Uterus (tissue), 4 donors: ENCODE results near the gene ESRRA. TPM values are rescaled to one million over a fixed set of nuclear protein-coding genes. Genes with fewer than 3 reads are reported as not detected.
"Not testable (repeated sequence)": the region's sequence is repeated elsewhere in the genome, so short reads cannot be mapped to it uniquely, and the experiment has no call there.

ENCODE experiments used
- DNase-seq, 2 donors: peaks; one replicate each; pipeline ENCODE4 v3.0.0-alpha.2; 2019 to 2020
- H3K27ac ChIP-seq, 2 donors: fragments of 200-600 bp; sonication (generic); 1 replicate in 1 of 2; 2 replicates in 1 of 2; pipeline ENCODE4 v1.5.1; 2016 to 2018
- H3K27me3 ChIP-seq, 2 donors: fragments of 200-600 bp; sonication (generic); one replicate each; pipeline ENCODE4 v1.5.1; 2018 to 2019; ENCODE audit warnings: control low read depth in 1 of 2
- H3K36me3 ChIP-seq, 2 donors: fragments of 200-600 bp; sonication (generic); one replicate each; pipeline ENCODE4 v1.5.1; 2019; ENCODE audit warnings: control low read depth in 1 of 2
- H3K4me1 ChIP-seq, 2 donors: fragments of 200-600 bp; sonication (generic); one replicate each; pipeline ENCODE4 v1.5.1; 2018 to 2019; ENCODE audit warnings: control low read depth in 1 of 2
- H3K4me3 ChIP-seq, 2 donors: fragments of 200-600 bp; sonication (generic); 1 replicate in 1 of 2; 2 replicates in 1 of 2; pipeline ENCODE4 v1.5.1; 2018 to 2019; ENCODE audit warnings: mild to moderate bottlenecking in 1 of 2
- H3K9me3 ChIP-seq, 2 donors: fragments of 200-600 bp; sonication (generic); one replicate each; pipeline ENCODE4 v1.5.1; 2019; ENCODE audit warnings: control low read depth in 1 of 2
- POLR2A ChIP-seq, 2 donors: fragments of 450-650 bp; IDR thresholded peaks; one replicate each; pipeline ENCODE4 v1.6.1; 2016; ENCODE audit warnings: antibody characterized with exemption in 2 of 2, mild to moderate bottlenecking in 1 of 2, moderate library complexity in 1 of 2
- intact Hi-C: fragments of 100-400 bp; cut with DNase I; formaldehyde crosslinking; loops from one replicate; pipeline ENCODE4 v1.15.1; 2023; ENCODE audit warnings: low total_unique reads
- total RNA-seq, 4 donors: library from RNA; depleted of rRNA in 3 of 4; stranded (reverse); fragments of >200 nt in 3 of 4; gene quantifications; one replicate each; pipeline versions ENCODE4 v1.1.0 to v1.2.4, GENCODE V29; 2014 to 2023
- TF ChIP-seq, protein P1 (sequence below), 4 experiments: fragments of 200-600 bp in 2 of 4; fragments of 450-650 bp in 2 of 4; sonication (generic) in 2 of 4; IDR thresholded peaks; one replicate each; pipeline ENCODE4 v1.5.1; 2016 to 2019; ENCODE audit warnings: antibody characterized with exemption in 4 of 4, mild to moderate bottlenecking in 2 of 4, moderate library complexity in 1 of 4
- donor health status: DM: yes; HTN: yes; CAD: no.

The ESRRA gene
- total RNA-seq, 4 donors from 2014 or later, result 12.1 to 49.2 (median 17.5) TPM

- Histone ChIP-seq H3K27ac (no peak overlapping the region), H3K4me3 (no peak overlapping the region), H3K4me1 (no peaks in the 10 kb centered on the region), H3K36me3 (no peaks in the 10 kb centered on the region), H3K9me3 (no peaks in the 10 kb centered on the region), H3K27me3 (no peaks in the 10 kb centered on the region)
- TF ChIP-seq, protein P1, sequence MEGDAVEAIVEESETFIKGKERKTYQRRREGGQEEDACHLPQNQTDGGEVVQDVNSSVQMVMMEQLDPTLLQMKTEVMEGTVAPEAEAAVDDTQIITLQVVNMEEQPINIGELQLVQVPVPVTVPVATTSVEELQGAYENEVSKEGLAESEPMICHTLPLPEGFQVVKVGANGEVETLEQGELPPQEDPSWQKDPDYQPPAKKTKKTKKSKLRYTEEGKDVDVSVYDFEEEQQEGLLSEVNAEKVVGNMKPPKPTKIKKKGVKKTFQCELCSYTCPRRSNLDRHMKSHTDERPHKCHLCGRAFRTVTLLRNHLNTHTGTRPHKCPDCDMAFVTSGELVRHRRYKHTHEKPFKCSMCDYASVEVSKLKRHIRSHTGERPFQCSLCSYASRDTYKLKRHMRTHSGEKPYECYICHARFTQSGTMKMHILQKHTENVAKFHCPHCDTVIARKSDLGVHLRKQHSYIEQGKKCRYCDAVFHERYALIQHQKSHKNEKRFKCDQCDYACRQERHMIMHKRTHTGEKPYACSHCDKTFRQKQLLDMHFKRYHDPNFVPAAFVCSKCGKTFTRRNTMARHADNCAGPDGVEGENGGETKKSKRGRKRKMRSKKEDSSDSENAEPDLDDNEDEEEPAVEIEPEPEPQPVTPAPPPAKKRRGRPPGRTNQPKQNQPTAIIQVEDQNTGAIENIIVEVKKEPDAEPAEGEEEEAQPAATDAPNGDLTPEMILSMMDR (IDR thresholded peaks at IDR 0.05), result no peak
- TF ChIP-seq POLR2A (IDR thresholded peaks at IDR 0.05), result no peak
- no peak for DNase-seq
- intact Hi-C loops, result no loop called here
These were observed 16.2 kb downstream of the ESRRA start for GRCh38 chr11:64321533-64321932.

DNA sequence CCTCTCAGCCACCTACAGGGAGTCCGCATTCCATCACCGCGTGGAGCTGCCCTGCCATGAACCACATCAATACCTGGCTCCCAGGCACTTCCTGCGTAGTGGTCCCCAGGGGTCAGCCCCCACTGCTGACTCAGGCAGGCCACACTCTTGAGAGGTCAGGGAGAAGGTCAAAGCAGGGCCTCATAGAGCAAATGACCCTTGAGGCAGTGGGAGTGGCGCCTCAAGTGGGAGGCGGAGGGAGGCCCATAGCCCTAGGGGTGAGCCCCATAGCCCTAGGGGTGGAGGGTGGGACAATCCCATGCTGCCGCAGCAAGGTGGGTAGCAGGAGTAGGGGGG, 17.6 kb downstream of the ESRRA start:
- DNase-seq, result no peak
- Histone ChIP-seq H3K27me3 (no peaks in the 10 kb centered on the region), H3K36me3 (no peaks in the 10 kb centered on the region), H3K9me3 (no peaks in the 10 kb centered on the region), H3K4me3 (no peak overlapping the region), H3K27ac (no peak overlapping the region), H3K4me1 (no peaks in the 10 kb centered on the region)
- TF ChIP-seq, protein P1 (IDR thresholded peaks at IDR 0.05), result no peak
- no peak for TF ChIP-seq POLR2A (IDR thresholded peaks at IDR 0.05)
- intact Hi-C loops, result no loop called here

DNA sequence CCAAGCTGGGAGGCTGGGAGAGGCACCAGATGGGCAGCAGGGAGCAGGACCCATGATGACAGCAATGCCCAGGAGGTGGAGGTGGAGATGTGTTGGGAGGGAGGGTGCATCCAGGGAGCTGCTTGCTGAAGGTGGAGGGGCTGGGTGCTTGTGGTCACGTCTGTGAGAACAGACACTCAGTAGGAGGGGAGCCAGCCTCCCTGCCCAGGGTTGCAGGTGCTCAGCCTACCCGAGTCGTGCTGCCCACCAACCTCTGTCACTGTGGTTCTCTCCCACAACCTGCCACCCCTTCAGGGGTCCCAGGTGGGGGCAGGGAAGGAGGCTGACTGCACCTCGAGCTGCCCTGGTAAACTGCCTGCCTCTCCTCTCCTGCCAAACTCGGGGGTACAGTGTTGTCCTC, 18.0 kb downstream of the ESRRA start:
- TF ChIP-seq, protein P1 (IDR thresholded peaks at IDR 0.05), result no peak
- no peak for TF ChIP-seq POLR2A (IDR thresholded peaks at IDR 0.05)
- Histone ChIP-seq H3K27ac (no peak overlapping the region), H3K4me3 (no peak overlapping the region), H3K27me3 (no peaks in the 10 kb centered on the region), H3K36me3 (no peaks in the 10 kb centered on the region), H3K9me3 (no peaks in the 10 kb centered on the region), H3K4me1 (no peaks in the 10 kb centered on the region)
- DNase-seq, result no peak
- intact Hi-C loops, result no loop called here

DNA sequence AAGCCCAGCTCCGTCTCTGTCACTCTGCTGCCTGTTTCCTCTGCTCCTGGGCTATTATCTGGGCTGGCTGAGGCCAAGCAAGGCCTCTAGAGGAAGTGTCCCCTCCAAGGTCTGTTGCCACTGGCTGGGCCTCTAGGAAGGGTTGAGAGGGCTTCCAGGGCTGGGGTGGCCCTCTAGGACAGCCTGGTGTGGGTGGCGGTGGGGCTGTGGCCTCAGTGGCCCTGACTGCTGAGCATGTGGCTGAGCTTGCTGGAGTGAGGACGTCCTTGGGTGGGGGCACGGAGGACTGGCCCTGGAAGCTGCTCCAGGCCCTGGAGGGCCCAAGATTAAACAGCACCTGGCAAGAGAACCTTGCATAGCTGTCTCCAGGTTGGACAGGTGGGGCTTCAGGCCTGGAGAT, 18.7 kb downstream of the ESRRA start:
- H3K4me1 ChIP-seq, H3K27me3 ChIP-seq, H3K4me3 ChIP-seq, intact Hi-C loops, H3K27ac ChIP-seq, H3K9me3 ChIP-seq, H3K36me3 ChIP-seq, DNase-seq: not testable (repeated sequence)

- no peak for DNase-seq
These were observed 19.6 kb downstream of the ESRRA start for GRCh38 chr11:64324692-64325469.

More at GRCh38 chr11:64324692-64325469, 19.6 kb downstream of the ESRRA start:
- intact Hi-C loops, result no loop called here
- Histone ChIP-seq H3K27me3 (no peaks in the 10 kb centered on the region), H3K4me1 (no peaks in the 10 kb centered on the region), H3K9me3 (no peaks in the 10 kb centered on the region), H3K36me3 (no peaks in the 10 kb centered on the region), H3K27ac (no peak overlapping the region), H3K4me3 (no peak overlapping the region)
- TF ChIP-seq POLR2A (IDR thresholded peaks at IDR 0.05), result no peak
- TF ChIP-seq, protein P1 (IDR thresholded peaks at IDR 0.05), result no peak
